Neuronal stem cell (in vitro differentiated cells): ENCODE measurements around the gene CYB5R4.

Experiments used
- DNase-seq: peaks from one replicate; pipeline ENCODE4 v3.0.0-alpha.2; 2013; ENCODE audit warnings: low spot score
- H2AFZ ChIP-seq: one replicate; pipeline ENCODE4 v1.6.1; 2013; ENCODE audit warnings: mild to moderate bottlenecking, low read length, inconsistent platforms
- H2AK5ac ChIP-seq: 2 replicates; pipeline ENCODE4 v1.6.1; 2013; ENCODE audit warnings: low read depth, mild to moderate bottlenecking, inconsistent platforms, low read length, moderate library complexity, mixed read lengths
- H2BK120ac ChIP-seq: 2 replicates; pipeline ENCODE4 v1.6.1; 2013; ENCODE audit warnings: low read depth, mild to moderate bottlenecking, inconsistent platforms, low read length, moderate library complexity, mixed read lengths
- H2BK12ac ChIP-seq: one replicate; pipeline ENCODE4 v1.6.1; 2013; ENCODE audit warnings: low read length, inconsistent platforms
- H2BK15ac ChIP-seq: 2 replicates; pipeline ENCODE4 v1.6.1; 2013; ENCODE audit warnings: mild to moderate bottlenecking, low read length, inconsistent platforms, mixed read lengths
- H2BK5ac ChIP-seq: one replicate; pipeline ENCODE4 v1.6.1; 2013; ENCODE audit warnings: inconsistent platforms, mild to moderate bottlenecking, low read length, moderate library complexity
- H3K14ac ChIP-seq: one replicate; pipeline ENCODE4 v1.6.1; 2013; ENCODE audit warnings: low read length, inconsistent platforms
- H3K18ac ChIP-seq: 2 replicates; pipeline ENCODE4 v1.6.1; 2013; ENCODE audit warnings: low read length, inconsistent platforms
- H3K23ac ChIP-seq: 2 replicates; pipeline ENCODE4 v1.6.1; 2013; ENCODE audit warnings: low read depth, mild to moderate bottlenecking, mixed read lengths, low read length, inconsistent platforms; ENCODE audit not compliant: poor library complexity
- H3K27ac ChIP-seq: replicated peaks from 3 replicates; pipeline ENCODE4 v1.5.1; 2013; ENCODE audit warnings: low read length, inconsistent platforms
- H3K27me3 ChIP-seq, 3 experiments: 2 replicates each; pipeline ENCODE4 v1.6.1; 2013; ENCODE audit warnings: low read length in 3 of 3, mild to moderate bottlenecking in 2 of 3, inconsistent platforms in 1 of 3, low read depth in 1 of 3, mixed read lengths in 1 of 3, moderate library complexity in 1 of 3; ENCODE audit not compliant: control insufficient read depth in 3 of 3, insufficient read depth in 3 of 3
- H3K36me3 ChIP-seq, 2 donors: replicated peaks in 1 of 2; 2 replicates each; pipeline ENCODE4 v1.6.1; 2013; ENCODE audit warnings: low read length in 2 of 2; ENCODE audit not compliant: control insufficient read depth in 2 of 2, insufficient read depth in 2 of 2
- H3K4ac ChIP-seq: 2 replicates; pipeline ENCODE4 v1.6.1; 2013; ENCODE audit warnings: inconsistent platforms, mild to moderate bottlenecking, low read length, moderate library complexity
- H3K4me1 ChIP-seq, 2 donors: 1 replicate in 1 of 2; 2 replicates in 1 of 2; pipeline ENCODE4 v1.6.1; 2013; ENCODE audit warnings: low read length in 2 of 2, low read depth in 1 of 2; ENCODE audit not compliant: control insufficient read depth in 2 of 2, insufficient read depth in 1 of 2
- H3K4me2 ChIP-seq: one replicate; pipeline ENCODE4 v1.6.1; 2013; ENCODE audit warnings: mild to moderate bottlenecking, low read length, inconsistent platforms; ENCODE audit not compliant: insufficient read depth, poor library complexity, severe bottlenecking
- H3K4me3 ChIP-seq, 2 donors: 2 replicates each; pipeline ENCODE4 v1.5.1; 2013; ENCODE audit warnings: low read length in 2 of 2, mild to moderate bottlenecking in 2 of 2, inconsistent platforms in 1 of 2, moderate library complexity in 1 of 2
- H3K79me1 ChIP-seq: one replicate; pipeline ENCODE4 v1.6.1; 2013; ENCODE audit warnings: low read depth, mild to moderate bottlenecking, inconsistent platforms, low read length, moderate library complexity
- H3K9ac ChIP-seq: one replicate; pipeline ENCODE4 v1.6.1; 2013; ENCODE audit warnings: mild to moderate bottlenecking, low read depth, low read length, inconsistent platforms; ENCODE audit not compliant: poor library complexity
- H3K9me3 ChIP-seq, 2 donors: replicated peaks in 1 of 2; 2 replicates each; pipeline versions ENCODE3 to v1.6.1; 2013; ENCODE audit warnings: low read length in 2 of 2, mild to moderate bottlenecking in 2 of 2, inconsistent platforms in 1 of 2, low read depth in 1 of 2, mixed read lengths in 1 of 2, moderate library complexity in 1 of 2; ENCODE audit not compliant: control insufficient read depth in 2 of 2, insufficient read depth in 1 of 2
- H4K8ac ChIP-seq: one replicate; pipeline ENCODE4 v1.6.1; 2013; ENCODE audit warnings: low read depth, mild to moderate bottlenecking, inconsistent platforms, low read length, moderate library complexity
- H4K91ac ChIP-seq: one replicate; pipeline ENCODE4 v1.6.1; 2013; ENCODE audit warnings: low read length, low read depth, mild to moderate bottlenecking, inconsistent platforms; ENCODE audit not compliant: poor library complexity
- WGBS, 2 donors: extraction: QIAGEN DNeasy Blood & Tissue Kit; methylation state at CpG; one replicate each; pipeline ENCODE4 v1.1.7; 2013; ENCODE audit warnings: missing lambda C conversion rate in 2 of 2, mixed read lengths in 1 of 2; ENCODE audit not compliant: insufficient read length in 2 of 2, insufficient replicate concordance in 1 of 2; ENCODE audit errors: extremely low coverage in 2 of 2; 5-methylcytosine and 5-hydroxymethylcytosine counted together

The CYB5R4 gene

GRCh38 chr6:83870649-83871048 lies 11.2 kb downstream of the CYB5R4 start:
- H2BK15ac ChIP-seq = no peak overlapping the region
- peaks cover 6 to 25% of the 10 kb centered on the region in 2 donors for H3K9me3 ChIP-seq
- no peak overlapping the region for H3K4me2 ChIP-seq
- no peak overlapping the region for H3K14ac ChIP-seq
- no peaks in the 10 kb centered on the region for H3K27me3 ChIP-seq
- no peak overlapping the region for H2AK5ac ChIP-seq
- no peak overlapping the region for H4K8ac ChIP-seq
- no peak for DNase-seq
- H2BK120ac ChIP-seq = no peak overlapping the region
- H3K79me1 ChIP-seq = peaks cover 2% of the 10 kb centered on the region
- no peak overlapping the region for H2BK12ac ChIP-seq
- H3K27ac ChIP-seq = no peak overlapping the region
- H3K4me1 ChIP-seq = no peaks in the 10 kb centered on the region
- H3K23ac ChIP-seq = no peak overlapping the region
- no CpG with 5 or more reads among the region's 4 CpGs for WGBS, 2 donors
- H3K18ac ChIP-seq = no peak overlapping the region
- no peak overlapping the region for H2AFZ ChIP-seq
- H3K9ac ChIP-seq = no peak overlapping the region
- peaks cover 8 to 25% of the 10 kb centered on the region in 2 donors for H3K36me3 ChIP-seq
- no peak overlapping the region for H2BK5ac ChIP-seq
- no peak overlapping the region for H3K4ac ChIP-seq
- no peak overlapping the region for H4K91ac ChIP-seq
- H3K4me3 ChIP-seq = no peak overlapping the region

GRCh38 chr6:83872386-83873118 lies 13.1 kb downstream of the CYB5R4 start:
- Histone ChIP-seq H3K18ac (no peak overlapping the region), H4K8ac (no peak overlapping the region), H3K14ac (no peak overlapping the region), H3K4me3 (no peak overlapping the region), H2AK5ac (no peak overlapping the region), H4K91ac (no peak overlapping the region), H3K9me3 (peaks cover 2 to 13% of the 10 kb centered on the region in 2 donors), H3K27ac (no peak overlapping the region), H3K79me1 (peaks cover 2% of the 10 kb centered on the region), H2BK12ac (no peak overlapping the region), H2BK5ac (no peak overlapping the region), H3K4me1 (no peaks in the 10 kb centered on the region), H2BK15ac (no peak overlapping the region), H3K36me3 (peaks cover 2 to 7% of the 10 kb centered on the region in 2 donors), H3K23ac (no peak overlapping the region), H3K4ac (no peak overlapping the region), H2BK120ac (no peak overlapping the region), H3K9ac (no peak overlapping the region), H3K27me3 (no peaks in the 10 kb centered on the region), H2AFZ (no peak overlapping the region), H3K4me2 (no peak overlapping the region)
- DNase-seq = no peak
- WGBS, 2 donors = no CpG with 5 or more reads among the region's 3 CpGs

- Histone ChIP-seq H2BK15ac (no peak overlapping the region), H3K23ac (no peak overlapping the region), H3K36me3 (no peaks in the 10 kb centered on the region), H3K27ac (no peak overlapping the region), H4K8ac (no peak overlapping the region), H3K79me1 (peaks cover 2% of the 10 kb centered on the region), H3K4me1 (no peaks in the 10 kb centered on the region), H3K18ac (no peak overlapping the region), H3K4me3 (no peak overlapping the region), H3K14ac (no peak overlapping the region), H3K4me2 (no peak overlapping the region), H2AK5ac (no peak overlapping the region), H3K4ac (no peak overlapping the region), H2BK120ac (no peak overlapping the region), H3K27me3 (no peaks in the 10 kb centered on the region), H2AFZ (no peak overlapping the region), H4K91ac (no peak overlapping the region), H2BK12ac (no peak overlapping the region), H3K9me3 (peaks cover 0 to under 1% of the 10 kb centered on the region in 2 donors), H2BK5ac (no peak overlapping the region), H3K9ac (no peak overlapping the region)
- no peak for DNase-seq
Measured at GRCh38 chr6:83873869-83874268, 14.4 kb downstream of the CYB5R4 start.

GRCh38 chr6:83875843-83876242 lies 16.4 kb downstream of the CYB5R4 start:
- H3K79me1 ChIP-seq = no peaks in the 10 kb centered on the region
- no peaks in the 10 kb centered on the region for H3K4me1 ChIP-seq
- H3K4me2 ChIP-seq = no peak overlapping the region
- H4K8ac ChIP-seq = no peak overlapping the region
- no peak overlapping the region for H2AK5ac ChIP-seq
- H3K9me3 ChIP-seq = no peaks in the 10 kb centered on the region
- H2BK12ac ChIP-seq = no peak overlapping the region
- no peak for DNase-seq
- H2BK120ac ChIP-seq = no peak overlapping the region
- H3K23ac ChIP-seq = no peak overlapping the region
- no peak overlapping the region for H4K91ac ChIP-seq
- no peaks in the 10 kb centered on the region for H3K27me3 ChIP-seq
- no peak overlapping the region for H2BK15ac ChIP-seq
- no peak overlapping the region for H3K18ac ChIP-seq
- H3K4ac ChIP-seq = no peak overlapping the region
- no CpG with 5 or more reads among the region's 6 CpGs for WGBS, 2 donors
- no peaks in the 10 kb centered on the region for H3K36me3 ChIP-seq
- H2AFZ ChIP-seq = no peak overlapping the region
- H3K4me3 ChIP-seq = no peak overlapping the region
- no peak overlapping the region for H2BK5ac ChIP-seq
- H3K27ac ChIP-seq = no peak overlapping the region
- no peak overlapping the region for H3K9ac ChIP-seq
- no peak overlapping the region for H3K14ac ChIP-seq
